Esophagus squamous epithelium (tissue), 5 donors: ENCODE measurements around the gene FZD10. TPM values are rescaled to one million over a fixed set of nuclear protein-coding genes. Genes with fewer than 3 reads are reported as not detected.

ENCODE experiments used
- DNase-seq: peaks from one replicate; lab custom pipeline; 2025; lab: John Stamatoyannopoulos, UW
- H3K27ac ChIP-seq, 4 donors: fragments of 200-600 bp; sonication (generic); one replicate each; pipeline ENCODE4 v1.5.1; 2016 to 2019; ENCODE audit warnings: mild to moderate bottlenecking in 1 of 4
- H3K27me3 ChIP-seq, 4 donors: fragments of 200-600 bp; sonication (generic); 1 replicate in 3 of 4; 2 replicates in 1 of 4; pipeline versions ENCODE4 v1.5.1 to v1.6.0; 2017 to 2021; ENCODE audit warnings: antibody characterized with exemption in 1 of 4
- H3K36me3 ChIP-seq, 3 donors: fragments of 200-600 bp; sonication (generic); one replicate each; pipeline ENCODE4 v1.5.1; 2016 to 2019
- H3K4me1 ChIP-seq, 3 donors: fragments of 200-600 bp; sonication (generic); one replicate each; pipeline ENCODE4 v1.5.1; 2017 to 2019
- H3K4me3 ChIP-seq, 4 donors: fragments of 200-600 bp; sonication (generic); 1 replicate in 3 of 4; 2 replicates in 1 of 4; pipeline ENCODE4 v1.5.1; 2016 to 2019; ENCODE audit warnings: mild to moderate bottlenecking in 2 of 4, moderate library complexity in 1 of 4
- H3K9me3 ChIP-seq, 3 donors: fragments of 200-600 bp; sonication (generic); one replicate each; pipeline ENCODE4 v1.5.1; 2016 to 2019
- CTCF ChIP-seq, 6 experiments: fragments of 450-650 bp in 4 of 6; fragments of 200-600 bp in 2 of 6; sonication (generic) in 2 of 6; IDR thresholded peaks; one replicate each; pipeline ENCODE4 v1.5.1; 2016 to 2019; ENCODE audit warnings: antibody characterized with exemption in 6 of 6, mild to moderate bottlenecking in 4 of 6, moderate library complexity in 4 of 6
- POLR2A ChIP-seq, 4 donors: fragments of 450-650 bp; IDR thresholded peaks; one replicate each; pipeline ENCODE4 v1.6.1; 2017; ENCODE audit warnings: antibody characterized with exemption in 4 of 4, mild to moderate bottlenecking in 4 of 4, moderate library complexity in 3 of 4
- WGBS, 2 donors: methylation state at CpG; one replicate each; pipeline ENCODE4 v1.1.5; 2018; 5-methylcytosine and 5-hydroxymethylcytosine counted together
- intact Hi-C: fragments of 100-400 bp; cut with DNase I; formaldehyde crosslinking; loops from one replicate; pipeline ENCODE4 v1.15.0; 2022
- total RNA-seq, 4 donors: library from RNA; depleted of rRNA; stranded (reverse); fragments of >200 nt; gene quantifications; one replicate each; pipeline ENCODE4 v1.1.0, GENCODE V29; 2016
- donor health status: DM: yes; HTN: yes; CAD: no.

FZD10 gene
- total RNA-seq, 4 donors from 2014 or later = 7.2 to 16.3 (median 11.6) TPM

- no peaks in the 10 kb centered on the region for H3K9me3 ChIP-seq
- intact Hi-C loops = no loop called here
- peak overlapping the region in 1 of 4 donors; percentile 45 for H3K27ac ChIP-seq
- H3K27me3 ChIP-seq = peaks cover 0 to 22% (median 0%) of the 10 kb centered on the region in 4 donors
- no peak for DNase-seq
- WGBS, 2 donors = 54 to 58% methylated on average over 9 of the region's 10 CpGs
- no peak overlapping the region for H3K4me3 ChIP-seq
- TF ChIP-seq POLR2A (IDR thresholded peaks at IDR 0.05) (no peak), CTCF (IDR thresholded peaks at IDR 0.05) (no peak)
- peaks cover 0 to 38% (median 12%) of the 10 kb centered on the region in 3 donors for H3K4me1 ChIP-seq
- H3K36me3 ChIP-seq = no peaks in the 10 kb centered on the region
Observed at GRCh38 chr12:130146176-130146931, 15.9 kb upstream of the FZD10 start.

- 63 to 67% methylated on average over 4 to 7 of the region's 8 CpGs for WGBS, 2 donors
Observed at GRCh38 chr12:130147875-130148596, 14.2 kb upstream of the FZD10 start.

GRCh38 chr12:130151846-130152245 is 10.4 kb upstream of the FZD10 start:
- no peak for DNase-seq
- H3K9me3 ChIP-seq = no peaks in the 10 kb centered on the region
- peaks cover 0 to 10% (median 0%) of the 10 kb centered on the region in 3 donors for H3K4me1 ChIP-seq
- H3K36me3 ChIP-seq = no peaks in the 10 kb centered on the region
- no peak overlapping the region for H3K27ac ChIP-seq
- TF ChIP-seq POLR2A (IDR thresholded peaks at IDR 0.05) = no peak
- TF ChIP-seq CTCF (IDR thresholded peaks at IDR 0.05) = no peak
- no peak overlapping the region for H3K4me3 ChIP-seq
- intact Hi-C loops = no loop called here
- H3K27me3 ChIP-seq = peaks cover 0 to 18% (median 0%) of the 10 kb centered on the region in 4 donors
- WGBS, 2 donors = 80 to 88% methylated on average over 4 to 9 of the region's 9 CpGs

More at GRCh38 chr12:130147875-130148596, 14.2 kb upstream of the FZD10 start:
- H3K27me3 ChIP-seq = peaks cover 0 to 8% (median 0%) of the 10 kb centered on the region in 4 donors
- H3K4me3 ChIP-seq = no peak overlapping the region
- no peaks in the 10 kb centered on the region for H3K9me3 ChIP-seq
- H3K36me3 ChIP-seq = no peaks in the 10 kb centered on the region
- no peak overlapping the region for H3K27ac ChIP-seq
- DNase-seq = no peak
- peaks cover 0 to 22% (median 0%) of the 10 kb centered on the region in 3 donors for H3K4me1 ChIP-seq
- TF ChIP-seq POLR2A (IDR thresholded peaks at IDR 0.05) (no peak), CTCF (IDR thresholded peaks at IDR 0.05) (no peak)
- intact Hi-C loops = no loop called here

DNA sequence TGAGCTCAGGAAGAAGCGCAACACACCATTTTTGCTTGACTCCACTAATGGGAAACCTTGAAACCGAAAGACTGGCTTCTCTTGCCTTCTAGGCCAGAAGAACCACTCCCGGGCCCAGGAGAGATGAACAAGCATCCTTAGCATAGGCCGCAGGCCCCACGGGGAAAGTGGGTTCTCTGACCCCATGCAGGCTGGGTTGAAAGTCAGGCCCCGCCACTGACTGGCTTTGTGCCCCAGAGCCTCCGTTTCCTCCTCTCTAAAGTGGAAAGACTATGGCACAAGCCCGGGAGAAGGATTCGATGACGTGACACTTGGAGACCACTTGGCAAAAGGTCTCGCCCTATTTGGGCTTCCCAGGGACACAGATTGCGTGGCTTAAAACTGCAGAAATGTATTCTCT is 9.9 kb upstream of the FZD10 start:
- Histone ChIP-seq H3K36me3 (no peaks in the 10 kb centered on the region), H3K4me3 (no peak overlapping the region), H3K27me3 (peaks cover 0 to 23% (median 0%) of the 10 kb centered on the region in 4 donors), H3K27ac (no peak overlapping the region), H3K9me3 (no peaks in the 10 kb centered on the region), H3K4me1 (peaks cover 0 to 10% (median 0%) of the 10 kb centered on the region in 3 donors)
- DNase-seq = no peak
- intact Hi-C loops = no loop called here
- WGBS, 2 donors = 85 to 96% methylated on average over 8 to 11 of the region's 12 CpGs
- TF ChIP-seq POLR2A (IDR thresholded peaks at IDR 0.05) = no peak
- no peak for TF ChIP-seq CTCF (IDR thresholded peaks at IDR 0.05)

- intact Hi-C loops = no loop called here
- H3K27ac ChIP-seq = no peak overlapping the region
- H3K27me3 ChIP-seq = peaks cover 0 to 33% (median 0%) of the 10 kb centered on the region in 4 donors
- no peak for DNase-seq
- TF ChIP-seq CTCF (IDR thresholded peaks at IDR 0.05) (no peak), POLR2A (IDR thresholded peaks at IDR 0.05) (no peak)
- H3K9me3 ChIP-seq = no peaks in the 10 kb centered on the region
- no peaks in the 10 kb centered on the region for H3K36me3 ChIP-seq
- H3K4me3 ChIP-seq = no peak overlapping the region
- peaks cover 0 to 10% (median 0%) of the 10 kb centered on the region in 3 donors for H3K4me1 ChIP-seq
- WGBS, 2 donors = 92 to 94% methylated on average over 7 of the region's 7 CpGs
Observed at GRCh38 chr12:130153803-130154202, 8.5 kb upstream of the FZD10 start.
